LNCAP (cell line): Measurements from ENCODE around the gene TBX2.

Source experiments
- TF ChIP-seq, protein P1 (sequence below): fragments of 450-650 bp; IDR thresholded peaks from 2 replicates; pipeline ENCODE4 v1.5.1; 2017; ENCODE audit warnings: mild to moderate bottlenecking

Gene TBX2

DNA sequence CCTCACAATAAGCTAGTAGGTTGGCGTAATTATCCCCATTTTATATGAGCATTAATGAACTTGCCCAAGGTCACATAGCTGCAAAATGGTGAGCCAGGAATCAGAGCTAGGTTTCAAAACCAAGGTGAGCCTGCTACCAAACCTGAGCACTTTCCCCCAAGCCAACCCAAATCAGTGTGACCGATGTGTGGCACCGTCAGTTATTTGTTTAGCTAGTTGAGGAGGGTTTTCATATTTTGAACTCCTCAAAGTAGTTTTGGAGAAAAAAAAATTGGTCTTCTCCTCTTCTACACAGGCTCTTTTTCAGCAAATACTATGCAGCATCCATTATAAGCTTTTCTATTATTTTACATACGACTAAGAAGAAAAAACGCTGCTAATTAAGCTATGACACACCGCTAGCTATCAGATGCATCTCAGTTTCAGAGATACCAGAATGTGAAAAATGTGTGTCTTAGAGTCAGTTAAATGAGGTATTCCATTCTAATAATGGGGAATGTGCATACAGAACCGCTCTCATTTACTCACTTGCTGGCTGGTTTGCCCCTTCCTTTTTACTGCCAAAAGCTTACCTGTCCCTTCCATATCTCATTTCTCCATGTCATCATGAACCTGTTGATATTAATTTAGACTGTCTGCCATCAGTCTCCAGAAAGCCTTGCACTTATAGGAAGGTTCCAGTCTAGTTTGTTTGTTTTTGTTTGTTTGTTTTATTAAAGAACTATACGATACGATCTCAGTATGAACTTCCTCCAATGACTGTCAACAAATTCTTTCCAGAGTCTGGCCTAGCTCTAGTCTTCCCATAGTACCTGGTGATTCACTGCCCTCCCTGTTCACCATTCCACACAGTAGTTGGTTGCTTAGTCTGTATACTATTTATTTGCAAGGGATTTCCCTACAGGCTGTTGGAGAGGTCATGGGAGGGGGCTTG lies 50.3 kb downstream of the TBX2 start:
- TF ChIP-seq, protein P1, sequence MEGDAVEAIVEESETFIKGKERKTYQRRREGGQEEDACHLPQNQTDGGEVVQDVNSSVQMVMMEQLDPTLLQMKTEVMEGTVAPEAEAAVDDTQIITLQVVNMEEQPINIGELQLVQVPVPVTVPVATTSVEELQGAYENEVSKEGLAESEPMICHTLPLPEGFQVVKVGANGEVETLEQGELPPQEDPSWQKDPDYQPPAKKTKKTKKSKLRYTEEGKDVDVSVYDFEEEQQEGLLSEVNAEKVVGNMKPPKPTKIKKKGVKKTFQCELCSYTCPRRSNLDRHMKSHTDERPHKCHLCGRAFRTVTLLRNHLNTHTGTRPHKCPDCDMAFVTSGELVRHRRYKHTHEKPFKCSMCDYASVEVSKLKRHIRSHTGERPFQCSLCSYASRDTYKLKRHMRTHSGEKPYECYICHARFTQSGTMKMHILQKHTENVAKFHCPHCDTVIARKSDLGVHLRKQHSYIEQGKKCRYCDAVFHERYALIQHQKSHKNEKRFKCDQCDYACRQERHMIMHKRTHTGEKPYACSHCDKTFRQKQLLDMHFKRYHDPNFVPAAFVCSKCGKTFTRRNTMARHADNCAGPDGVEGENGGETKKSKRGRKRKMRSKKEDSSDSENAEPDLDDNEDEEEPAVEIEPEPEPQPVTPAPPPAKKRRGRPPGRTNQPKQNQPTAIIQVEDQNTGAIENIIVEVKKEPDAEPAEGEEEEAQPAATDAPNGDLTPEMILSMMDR: no peak

DNA sequence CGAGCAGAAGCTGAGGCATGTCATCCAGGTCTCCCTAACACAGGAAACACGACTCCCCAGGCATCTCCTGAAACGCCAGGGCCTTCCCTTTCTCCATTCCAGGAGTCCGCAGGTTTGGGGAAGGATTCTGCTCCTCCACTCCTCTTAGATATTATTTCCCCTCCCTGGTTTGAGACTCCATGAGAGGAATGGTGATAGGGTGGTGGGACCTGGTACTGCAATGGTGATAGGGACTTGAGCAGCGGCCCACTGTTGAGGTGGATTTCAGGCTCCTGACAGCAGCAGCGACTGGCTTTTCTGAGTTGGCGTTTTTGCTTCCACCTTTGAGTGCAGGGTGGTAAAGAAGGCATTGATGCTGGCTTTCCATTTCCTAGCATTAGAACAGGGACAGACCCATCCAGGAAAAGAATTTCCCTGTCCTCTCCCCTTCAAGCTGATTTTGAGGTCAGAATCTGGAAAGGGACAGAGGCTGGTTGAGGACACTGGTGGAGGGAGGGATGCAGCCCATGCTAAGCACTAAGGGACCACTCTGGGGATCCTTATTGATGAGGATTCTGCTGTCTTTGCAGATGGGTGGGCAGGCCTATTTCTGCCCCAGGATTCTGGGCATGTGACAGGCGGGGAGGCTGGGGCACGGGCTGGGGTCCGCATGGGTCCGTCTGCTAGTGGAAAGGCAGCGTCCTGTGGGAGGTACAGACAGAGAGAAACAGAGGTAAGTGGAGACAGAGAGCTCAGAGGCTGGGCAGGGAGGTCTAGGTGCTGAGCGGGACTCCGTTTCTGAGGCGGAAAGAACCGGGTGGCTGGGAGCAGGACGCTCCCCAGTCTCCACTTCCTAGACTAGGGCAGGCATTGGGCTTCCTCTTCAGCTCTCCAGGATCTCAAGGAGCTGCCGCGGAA lies 51.2 kb downstream of the TBX2 start:
- TF ChIP-seq, protein P1: no peak

DNA sequence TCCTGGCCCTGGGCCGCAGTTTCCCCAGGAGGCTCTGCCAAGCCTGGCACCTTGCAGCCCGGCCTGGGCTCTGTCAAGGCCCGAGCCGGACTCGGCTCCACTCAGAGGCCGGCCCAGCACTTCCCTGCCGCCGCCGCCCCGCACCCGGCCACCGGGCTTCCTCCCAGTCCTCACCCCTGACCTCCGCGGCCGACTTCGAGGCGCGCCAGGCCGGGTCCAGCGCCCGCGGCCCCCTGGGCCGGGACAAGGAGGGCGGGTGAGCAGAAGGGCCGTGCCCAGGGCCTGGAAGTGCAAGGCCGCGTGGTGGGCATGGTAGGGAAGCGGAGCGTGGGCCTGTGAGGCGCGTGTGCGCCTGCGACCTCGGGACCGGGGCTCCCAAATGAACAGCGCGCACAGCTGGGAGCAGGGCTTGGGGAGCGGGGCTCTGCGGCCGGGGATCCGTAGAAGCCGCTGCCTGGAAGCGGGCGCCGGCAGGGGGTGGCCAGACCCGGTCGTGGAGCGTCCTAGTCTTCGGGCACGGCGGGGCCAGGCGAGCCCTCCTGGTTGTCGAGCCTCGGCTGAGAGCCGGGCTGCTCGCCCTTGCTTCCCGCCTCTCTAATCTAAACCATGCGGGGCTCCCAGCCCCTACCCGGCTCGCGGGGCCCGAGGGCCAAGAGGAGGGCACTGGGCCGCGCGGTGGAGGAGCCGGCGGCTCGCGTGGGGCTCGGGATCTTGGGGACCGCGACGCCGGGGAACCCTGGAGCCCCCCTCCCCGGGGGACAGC lies 52.1 kb downstream of the TBX2 start:
- TF ChIP-seq, protein P1: no peak

DNA sequence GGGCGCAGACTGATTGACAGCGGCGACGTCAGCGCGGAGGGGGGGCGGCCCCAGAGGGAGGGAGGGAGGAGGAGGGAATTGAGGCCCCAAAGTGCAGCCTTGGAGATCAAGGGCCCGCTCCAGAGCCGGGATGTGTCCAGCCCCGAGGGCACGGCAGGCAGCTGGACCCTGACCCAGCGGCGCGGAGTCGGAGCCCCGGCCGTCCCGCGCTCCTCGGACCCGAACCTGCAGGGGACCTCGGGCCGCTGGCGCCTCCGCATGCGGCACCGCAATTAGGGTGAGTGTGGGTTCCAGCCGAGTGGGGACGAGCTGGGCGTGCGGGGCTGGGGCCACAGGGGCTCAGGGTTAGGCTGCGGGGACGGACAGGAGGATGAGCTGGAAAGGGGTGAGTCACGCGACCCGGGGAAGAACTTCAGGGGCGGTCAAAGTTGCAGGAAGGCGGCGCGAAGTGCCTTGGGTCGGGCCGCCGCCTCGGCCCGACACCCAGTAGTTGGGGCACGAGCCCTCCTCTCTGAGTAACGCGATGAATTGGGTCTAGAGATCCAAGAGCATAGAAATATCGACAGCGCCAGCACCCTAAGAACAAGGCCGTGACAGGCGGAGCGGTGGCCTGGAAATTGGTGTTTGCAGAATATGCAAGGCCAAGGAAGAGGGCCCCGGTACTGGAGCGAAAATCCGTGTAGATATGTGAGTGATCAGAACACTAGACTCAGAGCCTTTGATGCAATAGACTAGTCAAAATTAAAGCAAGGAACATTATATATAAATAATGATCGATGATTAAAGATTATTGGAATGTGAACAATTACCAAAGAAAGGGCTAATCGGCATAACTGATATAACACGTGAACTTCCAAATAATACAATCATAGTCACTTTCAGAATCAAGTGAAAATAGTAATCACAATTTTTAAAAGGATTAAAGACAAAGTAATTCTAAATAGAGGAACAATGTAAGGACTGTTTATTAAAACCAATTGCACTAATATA lies 53.0 kb downstream of the TBX2 start, which contains the start of gene TBX4:
Gene TBX4 (plus strand): TSS at position 122 of the 990 bp plus-strand sequence. CDS start 4,069 bp downstream, outside the sequence.
- TF ChIP-seq, protein P1: no peak

DNA sequence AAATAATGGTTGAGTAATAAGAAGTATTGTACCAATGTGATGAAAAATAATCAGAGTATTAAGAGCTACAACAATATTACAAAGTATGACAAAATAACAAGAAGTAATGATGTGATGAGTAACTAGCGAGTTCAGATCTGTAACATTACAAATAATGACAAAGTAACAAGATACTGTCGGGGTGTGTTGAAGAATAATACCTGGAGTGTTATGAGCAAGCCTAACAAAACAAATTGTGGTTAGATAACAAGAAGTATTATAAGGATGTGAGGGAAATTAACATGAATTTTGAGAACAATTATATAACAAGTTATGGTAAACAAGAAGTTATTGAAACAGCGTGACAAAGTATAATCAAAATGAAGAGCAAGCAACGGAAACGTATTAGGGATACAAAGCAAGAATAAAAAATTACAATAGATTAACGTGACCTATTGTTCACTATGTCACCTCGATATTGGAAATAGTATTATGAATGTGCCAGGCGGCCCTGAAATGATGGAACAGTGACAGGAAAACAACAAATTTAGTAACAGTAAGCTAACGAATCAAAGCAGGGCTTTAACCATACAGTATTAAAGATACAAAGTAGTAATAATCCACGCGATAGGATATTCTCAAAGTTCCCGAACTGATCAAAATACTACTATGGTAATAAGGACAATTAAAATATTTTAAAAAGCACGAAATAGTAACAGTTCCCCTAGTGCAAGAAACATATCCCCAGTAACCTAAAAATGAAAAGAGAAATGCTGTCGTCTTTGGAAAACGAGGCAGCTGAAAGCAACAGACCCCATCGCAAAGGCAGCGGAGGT lies 54.1 kb downstream of the TBX2 start:
- TF ChIP-seq, protein P1: no peak
